Measurements from ENCODE around the gene PLCL2.
"Not testable (repeated sequence)": the region's sequence is repeated elsewhere in the genome, so short reads cannot be mapped to it uniquely, and the experiment has no call there.

Gene PLCL2

DNA sequence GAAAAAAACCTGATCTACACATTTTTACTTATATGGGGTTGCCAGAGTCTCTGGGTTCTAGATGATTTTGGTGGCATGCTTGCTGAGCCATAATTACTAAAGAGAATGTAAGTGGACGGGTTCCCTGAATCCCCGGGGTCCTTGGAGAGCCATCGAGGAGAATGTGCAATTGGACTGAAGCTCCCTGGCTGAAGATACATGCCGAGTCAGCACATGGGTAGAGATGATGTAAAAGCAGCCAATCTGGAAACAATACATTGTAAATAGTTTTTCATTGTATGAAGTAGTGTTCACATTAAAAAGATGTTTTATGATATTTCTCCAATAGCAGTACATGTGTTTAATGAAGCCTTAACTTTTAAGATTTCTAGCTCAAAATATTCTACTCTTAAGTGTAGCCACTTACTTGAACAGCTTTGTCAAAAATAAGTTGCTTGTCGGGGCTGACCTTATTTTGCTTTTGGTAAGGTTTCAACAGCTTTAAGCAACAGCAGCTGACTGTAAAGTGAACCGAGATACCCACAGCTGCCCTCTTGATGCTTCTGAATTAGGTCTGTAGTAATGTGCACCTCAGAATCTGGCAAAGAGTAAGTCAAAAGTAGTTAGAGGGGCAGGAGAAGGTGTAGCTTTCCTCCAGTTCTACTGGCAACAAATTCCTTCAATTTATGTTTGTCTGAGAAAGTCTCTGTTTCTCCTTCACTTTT is 205.7 kb downstream of the PLCL2 start:
- H3K4me3 ChIP-seq, result no peak overlapping the region
- no peaks in the 10 kb centered on the region for H3K36me3 ChIP-seq
- H3K27me3 ChIP-seq, result no peaks in the 10 kb centered on the region
- H3K27ac ChIP-seq, result peak overlapping the region; percentile 79 to 86
- no peak for DNase-seq
- no peaks in the 10 kb centered on the region for H3K9me3 ChIP-seq
- intact Hi-C loops (cut with DNase I; ENCODE audit: low total_unique reads), result no loop called here
- H3K4me1 ChIP-seq, result peaks cover 0 to 39% (median 16%) of the 10 kb centered on the region in 4 donors
- TF ChIP-seq, protein P1, sequence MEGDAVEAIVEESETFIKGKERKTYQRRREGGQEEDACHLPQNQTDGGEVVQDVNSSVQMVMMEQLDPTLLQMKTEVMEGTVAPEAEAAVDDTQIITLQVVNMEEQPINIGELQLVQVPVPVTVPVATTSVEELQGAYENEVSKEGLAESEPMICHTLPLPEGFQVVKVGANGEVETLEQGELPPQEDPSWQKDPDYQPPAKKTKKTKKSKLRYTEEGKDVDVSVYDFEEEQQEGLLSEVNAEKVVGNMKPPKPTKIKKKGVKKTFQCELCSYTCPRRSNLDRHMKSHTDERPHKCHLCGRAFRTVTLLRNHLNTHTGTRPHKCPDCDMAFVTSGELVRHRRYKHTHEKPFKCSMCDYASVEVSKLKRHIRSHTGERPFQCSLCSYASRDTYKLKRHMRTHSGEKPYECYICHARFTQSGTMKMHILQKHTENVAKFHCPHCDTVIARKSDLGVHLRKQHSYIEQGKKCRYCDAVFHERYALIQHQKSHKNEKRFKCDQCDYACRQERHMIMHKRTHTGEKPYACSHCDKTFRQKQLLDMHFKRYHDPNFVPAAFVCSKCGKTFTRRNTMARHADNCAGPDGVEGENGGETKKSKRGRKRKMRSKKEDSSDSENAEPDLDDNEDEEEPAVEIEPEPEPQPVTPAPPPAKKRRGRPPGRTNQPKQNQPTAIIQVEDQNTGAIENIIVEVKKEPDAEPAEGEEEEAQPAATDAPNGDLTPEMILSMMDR (IDR thresholded peaks at IDR 0.05), result no peak

- no peaks in the 10 kb centered on the region for H3K9me3 ChIP-seq
- H3K27ac ChIP-seq, result no peak overlapping the region
- H3K36me3 ChIP-seq, result no peaks in the 10 kb centered on the region
- no peaks in the 10 kb centered on the region for H3K27me3 ChIP-seq
- no peak for DNase-seq
- no peak overlapping the region for H3K4me3 ChIP-seq
- H3K4me1 ChIP-seq, result peaks cover 0 to 39% (median 16%) of the 10 kb centered on the region in 4 donors
- intact Hi-C loops (cut with DNase I; ENCODE audit: low total_unique reads), result no loop called here
- TF ChIP-seq, protein P1 (IDR thresholded peaks at IDR 0.05), result no peak
Observed at GRCh38 chr3:17091910-17092582, 207.3 kb downstream of the PLCL2 start.

GRCh38 chr3:17092583-17092933 is 207.8 kb downstream of the PLCL2 start:
- peaks cover 0 to 38% (median 16%) of the 10 kb centered on the region in 4 donors for H3K4me1 ChIP-seq
- DNase-seq, result no peak

DNA sequence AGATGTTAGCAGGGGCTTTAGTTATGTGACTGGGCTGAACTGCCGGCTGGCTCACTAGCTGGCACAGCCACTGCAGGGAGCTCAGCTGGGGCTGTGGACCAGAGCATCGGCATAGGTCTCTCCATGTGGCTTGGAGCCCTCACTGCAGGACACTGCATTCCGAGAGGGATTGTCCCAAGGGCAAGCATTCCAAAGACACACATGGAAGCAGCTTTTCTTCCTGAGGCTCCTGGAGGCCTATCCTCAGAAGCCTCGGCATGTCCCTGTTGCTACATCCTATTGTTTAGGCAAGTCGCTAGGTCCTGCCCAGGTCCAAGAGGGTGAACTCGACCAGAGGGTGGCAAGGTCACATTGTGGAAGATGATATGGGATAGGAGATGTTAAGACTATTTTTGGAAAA is 209.8 kb downstream of the PLCL2 start:
- Histone ChIP-seq H3K4me3 (no peak overlapping the region), H3K4me1 (peaks cover 0 to 18% (median 2%) of the 10 kb centered on the region in 4 donors), H3K36me3 (no peaks in the 10 kb centered on the region), H3K27me3 (no peaks in the 10 kb centered on the region), H3K27ac (no peak overlapping the region), H3K9me3 (no peaks in the 10 kb centered on the region)
- intact Hi-C loops (cut with DNase I; ENCODE audit: low total_unique reads), result no loop called here
- DNase-seq, result no peak
- TF ChIP-seq, protein P1 (IDR thresholded peaks at IDR 0.05), result no peak

More at GRCh38 chr3:17092583-17092933, 207.8 kb downstream of the PLCL2 start:
- H3K4me3 ChIP-seq, result no peak overlapping the region
- no peaks in the 10 kb centered on the region for H3K9me3 ChIP-seq
- intact Hi-C loops (cut with DNase I; ENCODE audit: low total_unique reads), result no loop called here
- H3K27me3 ChIP-seq, result no peaks in the 10 kb centered on the region
- no peaks in the 10 kb centered on the region for H3K36me3 ChIP-seq
- no peak overlapping the region for H3K27ac ChIP-seq
- TF ChIP-seq, protein P1 (IDR thresholded peaks at IDR 0.05), result no peak

DNA sequence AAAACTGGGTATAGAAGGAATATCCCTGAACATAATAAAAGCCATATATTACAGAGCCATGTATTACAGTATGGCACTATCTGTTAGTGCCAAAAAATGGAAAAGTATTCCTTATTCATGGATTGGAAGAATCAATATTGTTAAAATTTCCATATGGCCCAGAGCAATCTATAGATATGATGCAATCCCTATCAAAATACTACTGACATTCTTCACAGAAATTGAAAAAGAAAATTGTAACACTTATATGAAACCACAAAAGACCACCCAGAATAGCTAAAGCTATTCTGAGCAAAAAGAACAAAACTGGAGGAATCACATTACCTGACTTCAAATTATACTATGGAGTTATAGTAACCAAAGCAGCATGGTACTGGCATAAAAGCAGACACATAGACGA is 218.8 kb downstream of the PLCL2 start:
- Histone ChIP-seq H3K27me3 (no peaks in the 10 kb centered on the region), H3K4me3 (no peak overlapping the region), H3K4me1 (no peaks in the 10 kb centered on the region), H3K36me3 (no peaks in the 10 kb centered on the region), H3K27ac (no peak overlapping the region), H3K9me3 (no peaks in the 10 kb centered on the region)
- intact Hi-C loops (cut with DNase I; ENCODE audit: low total_unique reads), result no loop called here
- no peak for DNase-seq
- TF ChIP-seq, protein P1 (IDR thresholded peaks at IDR 0.05), result no peak

DNA sequence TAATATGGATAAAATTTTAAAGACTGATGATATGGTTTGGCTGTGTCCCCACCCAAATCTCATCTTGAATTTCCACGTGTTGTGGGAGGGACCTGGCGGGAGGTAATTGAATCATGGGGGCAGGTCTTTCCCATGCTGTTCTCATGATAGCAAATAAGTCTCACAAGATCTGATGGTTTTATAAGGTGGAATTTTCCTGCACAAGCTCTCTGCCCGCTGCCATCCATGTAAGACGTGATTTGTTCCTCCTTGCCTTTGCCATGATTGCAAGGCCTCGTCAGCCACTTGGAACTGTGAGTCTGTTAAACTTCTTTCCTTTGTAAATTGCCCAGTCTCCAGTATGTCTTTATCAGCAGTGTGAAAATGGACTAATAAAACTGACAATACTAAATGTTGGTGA is 222.0 kb downstream of the PLCL2 start:
- intact Hi-C loops (cut with DNase I; ENCODE audit: low total_unique reads); H3K9me3 ChIP-seq; H3K4me1 ChIP-seq; DNase-seq; H3K27ac ChIP-seq; H3K27me3 ChIP-seq; H3K36me3 ChIP-seq; H3K4me3 ChIP-seq: not testable (repeated sequence)

Data from tibial artery (tissue), 4 donors.